ENCODE results near the gene APBA3.

The APBA3 gene

DNA sequence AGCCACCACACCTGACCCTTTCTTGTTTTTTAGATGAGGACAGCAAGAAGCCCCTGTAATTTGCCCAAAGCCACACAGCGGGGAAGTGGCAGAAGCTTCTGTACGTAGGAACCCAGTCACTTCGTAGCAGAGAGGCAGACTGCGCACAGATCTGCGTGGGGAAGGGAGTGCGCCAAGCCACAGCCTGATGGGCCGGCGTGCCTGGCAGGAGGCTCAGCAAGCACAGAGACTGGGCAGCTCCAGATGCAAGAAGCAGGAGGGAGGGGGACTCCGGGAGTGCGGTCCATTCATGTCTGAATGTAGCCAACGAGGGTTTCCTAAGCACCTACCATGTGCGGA, 53.7 kb downstream of the APBA3 start:
- Mint-ChIP-seq H3K36me3 (no peaks in the 10 kb centered on the region), H3K4me1 (peaks cover 12% of the 10 kb centered on the region), H3K9me3 (no peaks in the 10 kb centered on the region), H3K4me3 (no peak overlapping the region), H3K27me3 (peaks cover 39% of the 10 kb centered on the region), H3K27ac (no peak overlapping the region)
- ATAC-seq = no peak

DNA sequence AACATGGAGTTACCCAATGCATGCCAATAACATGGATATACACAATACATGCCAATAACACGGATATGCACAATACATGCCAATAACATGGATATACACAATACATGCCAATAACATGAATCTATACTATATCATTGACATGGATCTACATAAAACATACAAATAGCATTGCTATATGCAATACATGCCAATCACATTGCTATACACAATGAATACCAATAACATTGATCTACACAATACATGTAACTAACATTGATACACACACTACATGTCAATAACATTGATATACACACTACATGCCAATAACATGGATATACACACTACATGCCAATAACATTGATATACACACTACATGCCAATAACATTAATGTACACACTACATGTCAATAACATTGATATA, 60.3 kb downstream of the APBA3 start:
- ATAC-seq = no peak
- Mint-ChIP-seq H3K4me1 (peaks cover 46% of the 10 kb centered on the region), H3K4me3 (no peak overlapping the region), H3K36me3 (peaks cover 2% of the 10 kb centered on the region), H3K9me3 (no peaks in the 10 kb centered on the region), H3K27me3 (peaks cover 15% of the 10 kb centered on the region), H3K27ac (no peak overlapping the region)

Measured in stimulated activated memory B cell treated with anti-CD40 and anti-IgM and Interleukin-4, amounts not matched to agents 10 μg/mL and 1 μg/mL and 100 μg/mL, for 72 hours (primary cell).